SK-N-SH treated with all-trans-retinoic acid at 6 μM for 48 hours (cell line): ENCODE measurements around the gene ZMIZ1.

Experiments used
- ARNTL ChIP-seq: fragments of 450-650 bp; formaldehyde crosslinking; IDR thresholded peaks from 2 replicates; pipeline ENCODE4 v1.5.0; 2020; ENCODE audit warnings: low read depth, mild to moderate bottlenecking, moderate library complexity, borderline replicate concordance
- CREB5 ChIP-seq: fragments of 250-450 bp; sonication (Bioruptor Pico); IDR thresholded peaks from 2 replicates; pipeline ENCODE4 v1.5.1; 2020; ENCODE audit warnings: low read depth, mild to moderate bottlenecking, moderate library complexity
- ISL1 ChIP-seq: fragments of 250-450 bp; sonication (Bioruptor Pico); IDR thresholded peaks from 2 replicates; pipeline ENCODE4 v2.1.2; 2022; ENCODE audit warnings: mild to moderate bottlenecking, moderate library complexity
- PATZ1 ChIP-seq: fragments of 250-450 bp; sonication (Bioruptor Pico); IDR thresholded peaks from 2 replicates; pipeline ENCODE4 v1.8.0; 2020; ENCODE audit warnings: mild to moderate bottlenecking, moderate library complexity, borderline replicate concordance
- SNAI2 ChIP-seq: fragments of 250-450 bp; sonication (Bioruptor Pico); IDR thresholded peaks from 2 replicates; pipeline ENCODE4 v1.5.0; 2020; ENCODE audit warnings: mild to moderate bottlenecking, moderate library complexity
- TCF4 ChIP-seq: fragments of 250-450 bp; sonication (Bioruptor Pico); IDR thresholded peaks from 2 replicates; pipeline ENCODE4 v1.8.0; 2021; ENCODE audit warnings: mild to moderate bottlenecking, moderate library complexity, borderline replicate concordance
- TOX ChIP-seq: fragments of 250-450 bp; sonication (Bioruptor Pico); IDR thresholded peaks from 2 replicates; pipeline ENCODE4 v1.8.0; 2021; ENCODE audit warnings: mild to moderate bottlenecking, moderate library complexity, borderline replicate concordance
- ZC3H10 ChIP-seq: fragments of 250-450 bp; sonication (Bioruptor Pico); IDR thresholded peaks from 2 replicates; pipeline ENCODE4 v1.5.1; 2021; ENCODE audit warnings: mild to moderate bottlenecking, moderate library complexity
- ZFP3 ChIP-seq: fragments of 250-450 bp; sonication (Bioruptor Pico); IDR thresholded peaks from 2 replicates; pipeline ENCODE4 v1.5.0; 2020; ENCODE audit warnings: mild to moderate bottlenecking, moderate library complexity
- ZFP30 ChIP-seq: fragments of 450-650 bp; formaldehyde crosslinking; IDR thresholded peaks from 2 replicates; pipeline ENCODE4 v1.5.0; 2022; ENCODE audit warnings: mild to moderate bottlenecking, moderate library complexity
- ZNF70 ChIP-seq: fragments of 450-650 bp; formaldehyde crosslinking; IDR thresholded peaks from 2 replicates; pipeline ENCODE4 v1.5.0; 2020; ENCODE audit warnings: mild to moderate bottlenecking, moderate library complexity
- ZNF8 ChIP-seq: fragments of 450-650 bp; formaldehyde crosslinking; IDR thresholded peaks from 2 replicates; pipeline ENCODE4 v1.5.0; 2020; ENCODE audit warnings: mild to moderate bottlenecking, moderate library complexity
- TF ChIP-seq, protein P1 (sequence below): fragments of 250-450 bp; sonication (Bioruptor Pico); IDR thresholded peaks from 2 replicates; pipeline ENCODE4 v1.5.0; 2020; ENCODE audit warnings: mild to moderate bottlenecking, moderate library complexity
- TF ChIP-seq, protein P2 (sequence below): fragments of 250-450 bp; sonication (Bioruptor Pico); IDR thresholded peaks from 2 replicates; pipeline ENCODE4 v1.8.0; 2021; ENCODE audit warnings: low read depth, mild to moderate bottlenecking, moderate library complexity, borderline replicate concordance

- TF ChIP-seq ARNTL (CRISPR knock-in tag), result no peak
- TF ChIP-seq ZNF70 (CRISPR knock-in tag), result no peak
- no peak for TF ChIP-seq PATZ1 (CRISPR knock-in tag)
- TF ChIP-seq ISL1 (CRISPR knock-in tag), result no peak
- no peak for TF ChIP-seq ZFP3
- no peak for TF ChIP-seq SNAI2 (CRISPR knock-in tag)
- TF ChIP-seq, protein P1, sequence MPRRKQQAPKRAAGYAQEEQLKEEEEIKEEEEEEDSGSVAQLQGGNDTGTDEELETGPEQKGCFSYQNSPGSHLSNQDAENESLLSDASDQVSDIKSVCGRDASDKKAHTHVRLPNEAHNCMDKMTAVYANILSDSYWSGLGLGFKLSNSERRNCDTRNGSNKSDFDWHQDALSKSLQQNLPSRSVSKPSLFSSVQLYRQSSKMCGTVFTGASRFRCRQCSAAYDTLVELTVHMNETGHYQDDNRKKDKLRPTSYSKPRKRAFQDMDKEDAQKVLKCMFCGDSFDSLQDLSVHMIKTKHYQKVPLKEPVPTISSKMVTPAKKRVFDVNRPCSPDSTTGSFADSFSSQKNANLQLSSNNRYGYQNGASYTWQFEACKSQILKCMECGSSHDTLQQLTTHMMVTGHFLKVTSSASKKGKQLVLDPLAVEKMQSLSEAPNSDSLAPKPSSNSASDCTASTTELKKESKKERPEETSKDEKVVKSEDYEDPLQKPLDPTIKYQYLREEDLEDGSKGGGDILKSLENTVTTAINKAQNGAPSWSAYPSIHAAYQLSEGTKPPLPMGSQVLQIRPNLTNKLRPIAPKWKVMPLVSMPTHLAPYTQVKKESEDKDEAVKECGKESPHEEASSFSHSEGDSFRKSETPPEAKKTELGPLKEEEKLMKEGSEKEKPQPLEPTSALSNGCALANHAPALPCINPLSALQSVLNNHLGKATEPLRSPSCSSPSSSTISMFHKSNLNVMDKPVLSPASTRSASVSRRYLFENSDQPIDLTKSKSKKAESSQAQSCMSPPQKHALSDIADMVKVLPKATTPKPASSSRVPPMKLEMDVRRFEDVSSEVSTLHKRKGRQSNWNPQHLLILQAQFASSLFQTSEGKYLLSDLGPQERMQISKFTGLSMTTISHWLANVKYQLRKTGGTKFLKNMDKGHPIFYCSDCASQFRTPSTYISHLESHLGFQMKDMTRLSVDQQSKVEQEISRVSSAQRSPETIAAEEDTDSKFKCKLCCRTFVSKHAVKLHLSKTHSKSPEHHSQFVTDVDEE (CRISPR knock-in tag), result no peak
- no peak for TF ChIP-seq ZFP30 (CRISPR knock-in tag)
- TF ChIP-seq, protein P2, sequence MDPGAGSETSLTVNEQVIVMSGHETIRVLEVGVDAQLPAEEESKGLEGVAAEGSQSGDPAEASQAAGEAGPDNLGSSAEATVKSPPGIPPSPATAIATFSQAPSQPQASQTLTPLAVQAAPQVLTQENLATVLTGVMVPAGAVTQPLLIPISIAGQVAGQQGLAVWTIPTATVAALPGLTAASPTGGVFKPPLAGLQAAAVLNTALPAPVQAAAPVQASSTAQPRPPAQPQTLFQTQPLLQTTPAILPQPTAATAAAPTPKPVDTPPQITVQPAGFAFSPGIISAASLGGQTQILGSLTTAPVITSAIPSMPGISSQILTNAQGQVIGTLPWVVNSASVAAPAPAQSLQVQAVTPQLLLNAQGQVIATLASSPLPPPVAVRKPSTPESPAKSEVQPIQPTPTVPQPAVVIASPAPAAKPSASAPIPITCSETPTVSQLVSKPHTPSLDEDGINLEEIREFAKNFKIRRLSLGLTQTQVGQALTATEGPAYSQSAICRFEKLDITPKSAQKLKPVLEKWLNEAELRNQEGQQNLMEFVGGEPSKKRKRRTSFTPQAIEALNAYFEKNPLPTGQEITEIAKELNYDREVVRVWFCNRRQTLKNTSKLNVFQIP, result no peak
- TF ChIP-seq TOX, result no peak
- TF ChIP-seq ZC3H10, result no peak
- TF ChIP-seq ZNF8, result no peak
- no peak for TF ChIP-seq TCF4 (CRISPR knock-in tag)
- no peak for TF ChIP-seq CREB5 (CRISPR knock-in tag)
These were observed 92.8 kb downstream of the ZMIZ1 start for GRCh38 chr10:79161557-79161956.
